Smooth muscle cell of the brain vasculature (primary cell): ENCODE data around the gene GRK3.
"Not testable (repeated sequence)": the region's sequence is repeated elsewhere in the genome, so short reads cannot be mapped to it uniquely, and the experiment has no call there.

Source experiments
- DNase-seq: peaks from one replicate; pipeline ENCODE4 v3.0.0-alpha.2; 2012; ENCODE audit warnings: low read depth, low spot score

GRK3 gene

GRCh38 chr22:25697978-25698377 lies 133.5 kb downstream of the GRK3 start:
- DNase-seq: no peak

GRCh38 chr22:25698461-25698860 lies 134.0 kb downstream of the GRK3 start:
- no peak for DNase-seq

- DNase-seq: no peak
Measured at GRCh38 chr22:25698978-25699377, 134.5 kb downstream of the GRK3 start.

GRCh38 chr22:25701056-25701780 lies 136.7 kb downstream of the GRK3 start:
- DNase-seq: peak; percentile 9

GRCh38 chr22:25702040-25702439 lies 137.6 kb downstream of the GRK3 start:
- DNase-seq: no peak

GRCh38 chr22:25702571-25703167 lies 138.2 kb downstream of the GRK3 start:
- DNase-seq: no peak

- DNase-seq: no peak
Measured at GRCh38 chr22:25704701-25705100, 140.2 kb downstream of the GRK3 start.

- DNase-seq: no peak
Measured at GRCh38 chr22:25706197-25706596, 141.7 kb downstream of the GRK3 start.

GRCh38 chr22:25708430-25708829 lies 144.0 kb downstream of the GRK3 start:
- not testable (repeated sequence) for DNase-seq

GRCh38 chr22:25709758-25710157 lies 145.3 kb downstream of the GRK3 start:
- no peak for DNase-seq

- DNase-seq: no peak
Measured at GRCh38 chr22:25710501-25710900, 146.0 kb downstream of the GRK3 start.

GRCh38 chr22:25711491-25711890 lies 147.0 kb downstream of the GRK3 start:
- no peak for DNase-seq

GRCh38 chr22:25712661-25713400 lies 148.4 kb downstream of the GRK3 start:
- DNase-seq: no peak

- DNase-seq: no peak
Measured at GRCh38 chr22:25714070-25714469, 149.6 kb downstream of the GRK3 start.

- DNase-seq: no peak
Measured at GRCh38 chr22:25714739-25715138, 150.3 kb downstream of the GRK3 start.

GRCh38 chr22:25716637-25717036 lies 152.2 kb downstream of the GRK3 start:
- DNase-seq: no peak

GRCh38 chr22:25718135-25718840 lies 153.8 kb downstream of the GRK3 start:
- DNase-seq: no peak

GRCh38 chr22:25722223-25722622 lies 157.7 kb downstream of the GRK3 start:
- no peak for DNase-seq

- no peak for DNase-seq
Measured at GRCh38 chr22:25722626-25723025, 158.2 kb downstream of the GRK3 start.

GRCh38 chr22:25726241-25726640 lies 161.8 kb downstream of the GRK3 start:
- no peak for DNase-seq

GRCh38 chr22:25728071-25728470 lies 163.6 kb downstream of the GRK3 start:
- no peak for DNase-seq
